HG03103 (cell line): ENCODE results near the gene DCXR.

Experiments
- ATAC-seq: cut with Tn5 transposase; IDR thresholded peaks from one replicate; pipeline ENCODE4 v1.9.1; 2021; ENCODE audit warnings: low read depth; ENCODE audit not compliant: unreplicated experiment

DCXR gene

GRCh38 chr17:81986606-81987005 is 50.9 kb downstream of the DCXR start:
- ATAC-seq = no peak
